GM23338 (cell line): ENCODE results near the gene PPP2R2B.

Source experiments
- CREB1 ChIP-seq: fragments of 250-450 bp; sonication (Bioruptor Pico); IDR thresholded peaks from 2 replicates; pipeline ENCODE4 v1.5.0; 2020; ENCODE audit warnings: low read depth, mild to moderate bottlenecking, moderate library complexity
- EZH2 ChIP-seq: fragments of 200-600 bp; sonication (generic); IDR thresholded peaks from one replicate; pipeline ENCODE4 v1.8.0; 2017; ENCODE audit warnings: antibody characterized with exemption, mild to moderate bottlenecking, low read depth; ENCODE audit not compliant: unreplicated experiment
- EZH2phosphoT487 ChIP-seq: fragments of 200-600 bp; sonication (generic); IDR thresholded peaks from one replicate; pipeline ENCODE4 v1.8.1; 2018; ENCODE audit warnings: antibody characterized with exemption; ENCODE audit not compliant: unreplicated experiment
- JUNB ChIP-seq: IDR thresholded peaks from one replicate; pipeline ENCODE4 v1.6.1; 2016; ENCODE audit warnings: antibody characterized with exemption; ENCODE audit not compliant: unreplicated experiment
- NANOG ChIP-seq: IDR thresholded peaks from 2 replicates; pipeline ENCODE4 v1.6.1; 2016; ENCODE audit warnings: antibody characterized with exemption, borderline replicate concordance
- POLR2AphosphoS5 ChIP-seq: IDR thresholded peaks from 2 replicates; pipeline ENCODE4 v1.6.1; 2016; ENCODE audit warnings: antibody characterized with exemption, low read depth
- STAT1 ChIP-seq: IDR thresholded peaks from one replicate; pipeline ENCODE4 v1.6.1; 2016; ENCODE audit warnings: antibody characterized with exemption; ENCODE audit not compliant: unreplicated experiment
- ZNF331 ChIP-seq: fragments of 250-450 bp; sonication (Bioruptor Pico); IDR thresholded peaks from 2 replicates; pipeline ENCODE4 v1.5.0; 2020; ENCODE audit warnings: low read depth, mild to moderate bottlenecking, moderate library complexity
- TF ChIP-seq, protein P1 (sequence below), 2 experiments: fragments of 200-600 bp in 1 of 2; sonication (generic) in 1 of 2; conservative IDR thresholded peaks; 2 replicates each; pipeline versions ENCODE4 v1.5.1 to v1.6.1; 2016 to 2017; ENCODE audit warnings: antibody characterized with exemption in 2 of 2, low read depth in 2 of 2, mild to moderate bottlenecking in 2 of 2, moderate library complexity in 1 of 2
- TF ChIP-seq, protein P2 (sequence below): IDR thresholded peaks from one replicate; pipeline ENCODE4 v1.6.1; 2018; ENCODE audit warnings: antibody characterized with exemption; ENCODE audit not compliant: unreplicated experiment
- TF ChIP-seq, protein P3 (sequence below): IDR thresholded peaks from 2 replicates; pipeline ENCODE4 v1.6.1; 2016; ENCODE audit warnings: antibody characterized with exemption
- TF ChIP-seq, protein P4 (sequence below): fragments of 250-450 bp; sonication (Bioruptor Pico); IDR thresholded peaks from 2 replicates; pipeline ENCODE4 v1.5.0; 2020; ENCODE audit warnings: mild to moderate bottlenecking, moderate library complexity

GRCh38 chr5:146720107-146720506, 158.4 kb downstream of the PPP2R2B start:
- TF ChIP-seq JUNB (no peak), STAT1 (no peak), EZH2 (no peak), POLR2AphosphoS5 (no peak), EZH2phosphoT487 (no peak), CREB1 (CRISPR knock-in tag) (no peak), ZNF331 (CRISPR knock-in tag) (no peak), NANOG (no peak)
- TF ChIP-seq, protein P1, sequence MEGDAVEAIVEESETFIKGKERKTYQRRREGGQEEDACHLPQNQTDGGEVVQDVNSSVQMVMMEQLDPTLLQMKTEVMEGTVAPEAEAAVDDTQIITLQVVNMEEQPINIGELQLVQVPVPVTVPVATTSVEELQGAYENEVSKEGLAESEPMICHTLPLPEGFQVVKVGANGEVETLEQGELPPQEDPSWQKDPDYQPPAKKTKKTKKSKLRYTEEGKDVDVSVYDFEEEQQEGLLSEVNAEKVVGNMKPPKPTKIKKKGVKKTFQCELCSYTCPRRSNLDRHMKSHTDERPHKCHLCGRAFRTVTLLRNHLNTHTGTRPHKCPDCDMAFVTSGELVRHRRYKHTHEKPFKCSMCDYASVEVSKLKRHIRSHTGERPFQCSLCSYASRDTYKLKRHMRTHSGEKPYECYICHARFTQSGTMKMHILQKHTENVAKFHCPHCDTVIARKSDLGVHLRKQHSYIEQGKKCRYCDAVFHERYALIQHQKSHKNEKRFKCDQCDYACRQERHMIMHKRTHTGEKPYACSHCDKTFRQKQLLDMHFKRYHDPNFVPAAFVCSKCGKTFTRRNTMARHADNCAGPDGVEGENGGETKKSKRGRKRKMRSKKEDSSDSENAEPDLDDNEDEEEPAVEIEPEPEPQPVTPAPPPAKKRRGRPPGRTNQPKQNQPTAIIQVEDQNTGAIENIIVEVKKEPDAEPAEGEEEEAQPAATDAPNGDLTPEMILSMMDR (conservative IDR thresholded peaks at IDR 0.05; ENCODE audit: low read depth in 2 of 2) = no peak
- TF ChIP-seq, protein P2, sequence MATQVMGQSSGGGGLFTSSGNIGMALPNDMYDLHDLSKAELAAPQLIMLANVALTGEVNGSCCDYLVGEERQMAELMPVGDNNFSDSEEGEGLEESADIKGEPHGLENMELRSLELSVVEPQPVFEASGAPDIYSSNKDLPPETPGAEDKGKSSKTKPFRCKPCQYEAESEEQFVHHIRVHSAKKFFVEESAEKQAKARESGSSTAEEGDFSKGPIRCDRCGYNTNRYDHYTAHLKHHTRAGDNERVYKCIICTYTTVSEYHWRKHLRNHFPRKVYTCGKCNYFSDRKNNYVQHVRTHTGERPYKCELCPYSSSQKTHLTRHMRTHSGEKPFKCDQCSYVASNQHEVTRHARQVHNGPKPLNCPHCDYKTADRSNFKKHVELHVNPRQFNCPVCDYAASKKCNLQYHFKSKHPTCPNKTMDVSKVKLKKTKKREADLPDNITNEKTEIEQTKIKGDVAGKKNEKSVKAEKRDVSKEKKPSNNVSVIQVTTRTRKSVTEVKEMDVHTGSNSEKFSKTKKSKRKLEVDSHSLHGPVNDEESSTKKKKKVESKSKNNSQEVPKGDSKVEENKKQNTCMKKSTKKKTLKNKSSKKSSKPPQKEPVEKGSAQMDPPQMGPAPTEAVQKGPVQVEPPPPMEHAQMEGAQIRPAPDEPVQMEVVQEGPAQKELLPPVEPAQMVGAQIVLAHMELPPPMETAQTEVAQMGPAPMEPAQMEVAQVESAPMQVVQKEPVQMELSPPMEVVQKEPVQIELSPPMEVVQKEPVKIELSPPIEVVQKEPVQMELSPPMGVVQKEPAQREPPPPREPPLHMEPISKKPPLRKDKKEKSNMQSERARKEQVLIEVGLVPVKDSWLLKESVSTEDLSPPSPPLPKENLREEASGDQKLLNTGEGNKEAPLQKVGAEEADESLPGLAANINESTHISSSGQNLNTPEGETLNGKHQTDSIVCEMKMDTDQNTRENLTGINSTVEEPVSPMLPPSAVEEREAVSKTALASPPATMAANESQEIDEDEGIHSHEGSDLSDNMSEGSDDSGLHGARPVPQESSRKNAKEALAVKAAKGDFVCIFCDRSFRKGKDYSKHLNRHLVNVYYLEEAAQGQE = no peak
- TF ChIP-seq, protein P3, sequence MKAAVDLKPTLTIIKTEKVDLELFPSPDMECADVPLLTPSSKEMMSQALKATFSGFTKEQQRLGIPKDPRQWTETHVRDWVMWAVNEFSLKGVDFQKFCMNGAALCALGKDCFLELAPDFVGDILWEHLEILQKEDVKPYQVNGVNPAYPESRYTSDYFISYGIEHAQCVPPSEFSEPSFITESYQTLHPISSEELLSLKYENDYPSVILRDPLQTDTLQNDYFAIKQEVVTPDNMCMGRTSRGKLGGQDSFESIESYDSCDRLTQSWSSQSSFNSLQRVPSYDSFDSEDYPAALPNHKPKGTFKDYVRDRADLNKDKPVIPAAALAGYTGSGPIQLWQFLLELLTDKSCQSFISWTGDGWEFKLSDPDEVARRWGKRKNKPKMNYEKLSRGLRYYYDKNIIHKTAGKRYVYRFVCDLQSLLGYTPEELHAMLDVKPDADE = no peak
- TF ChIP-seq, protein P4, sequence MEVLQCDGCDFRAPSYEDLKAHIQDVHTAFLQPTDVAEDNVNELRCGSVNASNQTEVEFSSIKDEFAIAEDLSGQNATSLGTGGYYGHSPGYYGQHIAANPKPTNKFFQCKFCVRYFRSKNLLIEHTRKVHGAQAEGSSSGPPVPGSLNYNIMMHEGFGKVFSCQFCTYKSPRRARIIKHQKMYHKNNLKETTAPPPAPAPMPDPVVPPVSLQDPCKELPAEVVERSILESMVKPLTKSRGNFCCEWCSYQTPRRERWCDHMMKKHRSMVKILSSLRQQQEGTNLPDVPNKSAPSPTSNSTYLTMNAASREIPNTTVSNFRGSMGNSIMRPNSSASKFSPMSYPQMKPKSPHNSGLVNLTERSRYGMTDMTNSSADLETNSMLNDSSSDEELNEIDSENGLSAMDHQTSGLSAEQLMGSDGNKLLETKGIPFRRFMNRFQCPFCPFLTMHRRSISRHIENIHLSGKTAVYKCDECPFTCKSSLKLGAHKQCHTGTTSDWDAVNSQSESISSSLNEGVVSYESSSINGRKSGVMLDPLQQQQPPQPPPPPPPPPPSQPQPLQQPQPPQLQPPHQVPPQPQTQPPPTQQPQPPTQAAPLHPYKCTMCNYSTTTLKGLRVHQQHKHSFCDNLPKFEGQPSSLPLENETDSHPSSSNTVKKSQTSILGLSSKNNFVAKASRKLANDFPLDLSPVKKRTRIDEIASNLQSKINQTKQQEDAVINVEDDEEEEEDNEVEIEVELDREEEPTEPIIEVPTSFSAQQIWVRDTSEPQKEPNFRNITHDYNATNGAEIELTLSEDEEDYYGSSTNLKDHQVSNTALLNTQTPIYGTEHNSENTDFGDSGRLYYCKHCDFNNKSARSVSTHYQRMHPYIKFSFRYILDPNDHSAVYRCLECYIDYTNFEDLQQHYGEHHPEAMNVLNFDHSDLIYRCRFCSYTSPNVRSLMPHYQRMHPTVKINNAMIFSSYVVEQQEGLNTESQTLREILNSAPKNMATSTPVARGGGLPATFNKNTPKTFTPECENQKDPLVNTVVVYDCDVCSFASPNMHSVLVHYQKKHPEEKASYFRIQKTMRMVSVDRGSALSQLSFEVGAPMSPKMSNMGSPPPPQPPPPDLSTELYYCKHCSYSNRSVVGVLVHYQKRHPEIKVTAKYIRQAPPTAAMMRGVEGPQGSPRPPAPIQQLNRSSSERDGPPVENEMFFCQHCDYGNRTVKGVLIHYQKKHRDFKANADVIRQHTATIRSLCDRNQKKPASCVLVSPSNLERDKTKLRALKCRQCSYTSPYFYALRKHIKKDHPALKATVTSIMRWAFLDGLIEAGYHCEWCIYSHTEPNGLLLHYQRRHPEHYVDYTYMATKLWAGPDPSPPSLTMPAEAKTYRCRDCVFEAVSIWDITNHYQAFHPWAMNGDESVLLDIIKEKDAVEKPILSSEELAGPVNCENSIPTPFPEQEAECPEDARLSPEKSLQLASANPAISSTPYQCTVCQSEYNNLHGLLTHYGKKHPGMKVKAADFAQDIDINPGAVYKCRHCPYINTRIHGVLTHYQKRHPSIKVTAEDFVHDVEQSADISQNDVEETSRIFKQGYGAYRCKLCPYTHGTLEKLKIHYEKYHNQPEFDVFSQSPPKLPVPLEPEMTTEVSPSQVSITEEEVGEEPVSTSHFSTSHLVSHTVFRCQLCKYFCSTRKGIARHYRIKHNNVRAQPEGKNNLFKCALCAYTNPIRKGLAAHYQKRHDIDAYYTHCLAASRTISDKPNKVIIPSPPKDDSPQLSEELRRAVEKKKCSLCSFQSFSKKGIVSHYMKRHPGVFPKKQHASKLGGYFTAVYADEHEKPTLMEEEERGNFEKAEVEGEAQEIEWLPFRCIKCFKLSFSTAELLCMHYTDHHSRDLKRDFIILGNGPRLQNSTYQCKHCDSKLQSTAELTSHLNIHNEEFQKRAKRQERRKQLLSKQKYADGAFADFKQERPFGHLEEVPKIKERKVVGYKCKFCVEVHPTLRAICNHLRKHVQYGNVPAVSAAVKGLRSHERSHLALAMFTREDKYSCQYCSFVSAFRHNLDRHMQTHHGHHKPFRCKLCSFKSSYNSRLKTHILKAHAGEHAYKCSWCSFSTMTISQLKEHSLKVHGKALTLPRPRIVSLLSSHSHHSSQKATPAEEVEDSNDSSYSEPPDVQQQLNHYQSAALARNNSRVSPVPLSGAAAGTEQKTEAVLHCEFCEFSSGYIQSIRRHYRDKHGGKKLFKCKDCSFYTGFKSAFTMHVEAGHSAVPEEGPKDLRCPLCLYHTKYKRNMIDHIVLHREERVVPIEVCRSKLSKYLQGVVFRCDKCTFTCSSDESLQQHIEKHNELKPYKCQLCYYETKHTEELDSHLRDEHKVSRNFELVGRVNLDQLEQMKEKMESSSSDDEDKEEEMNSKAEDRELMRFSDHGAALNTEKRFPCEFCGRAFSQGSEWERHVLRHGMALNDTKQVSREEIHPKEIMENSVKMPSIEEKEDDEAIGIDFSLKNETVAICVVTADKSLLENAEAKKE (CRISPR knock-in tag) = no peak
